LoVo (cell line): ENCODE results near the gene NLGN1.

Experiments used
- DNase-seq: peaks from one replicate; pipeline ENCODE4 v3.0.0-alpha.2; 2016; ENCODE audit warnings: low spot score

Gene NLGN1

DNA sequence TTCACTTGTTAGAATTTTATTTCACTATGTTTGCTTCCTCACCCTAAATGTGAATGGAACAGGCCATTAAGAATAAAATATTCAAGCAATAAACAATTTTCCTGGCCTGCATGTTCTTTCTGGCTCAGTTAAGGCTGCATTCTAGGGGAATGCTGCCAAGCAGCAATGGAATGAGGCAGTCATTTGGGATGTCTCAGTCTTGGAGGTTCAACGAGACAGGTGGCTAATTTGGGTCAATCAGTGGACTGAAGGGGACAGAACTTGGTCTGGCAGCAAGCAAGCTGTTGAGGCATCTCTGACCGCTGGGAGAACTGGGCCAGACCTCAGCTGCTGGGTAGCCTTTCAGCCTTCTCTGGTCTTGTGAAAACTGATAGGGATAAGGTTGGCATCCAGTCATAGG lies 241.6 kb downstream of the NLGN1 start:
- no peak for DNase-seq

DNA sequence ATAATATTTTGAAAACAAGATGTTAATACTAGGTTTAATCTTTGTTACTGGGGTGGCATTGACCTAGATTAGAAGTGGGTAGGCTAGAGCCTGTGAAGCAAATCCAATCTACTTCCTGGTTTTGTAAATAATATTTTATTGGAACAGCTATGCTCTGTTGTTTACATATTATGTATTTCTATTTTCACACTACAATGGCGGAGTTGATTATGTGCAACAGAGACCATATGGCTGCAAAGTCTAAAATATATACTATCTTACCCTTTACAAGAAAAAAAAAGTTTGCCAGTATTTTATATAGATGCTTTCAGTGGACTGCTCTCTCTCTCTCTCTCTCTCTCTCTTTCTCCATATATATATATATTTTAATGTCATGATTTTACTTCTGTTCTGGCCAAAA lies 244.2 kb downstream of the NLGN1 start:
- no peak for DNase-seq

DNA sequence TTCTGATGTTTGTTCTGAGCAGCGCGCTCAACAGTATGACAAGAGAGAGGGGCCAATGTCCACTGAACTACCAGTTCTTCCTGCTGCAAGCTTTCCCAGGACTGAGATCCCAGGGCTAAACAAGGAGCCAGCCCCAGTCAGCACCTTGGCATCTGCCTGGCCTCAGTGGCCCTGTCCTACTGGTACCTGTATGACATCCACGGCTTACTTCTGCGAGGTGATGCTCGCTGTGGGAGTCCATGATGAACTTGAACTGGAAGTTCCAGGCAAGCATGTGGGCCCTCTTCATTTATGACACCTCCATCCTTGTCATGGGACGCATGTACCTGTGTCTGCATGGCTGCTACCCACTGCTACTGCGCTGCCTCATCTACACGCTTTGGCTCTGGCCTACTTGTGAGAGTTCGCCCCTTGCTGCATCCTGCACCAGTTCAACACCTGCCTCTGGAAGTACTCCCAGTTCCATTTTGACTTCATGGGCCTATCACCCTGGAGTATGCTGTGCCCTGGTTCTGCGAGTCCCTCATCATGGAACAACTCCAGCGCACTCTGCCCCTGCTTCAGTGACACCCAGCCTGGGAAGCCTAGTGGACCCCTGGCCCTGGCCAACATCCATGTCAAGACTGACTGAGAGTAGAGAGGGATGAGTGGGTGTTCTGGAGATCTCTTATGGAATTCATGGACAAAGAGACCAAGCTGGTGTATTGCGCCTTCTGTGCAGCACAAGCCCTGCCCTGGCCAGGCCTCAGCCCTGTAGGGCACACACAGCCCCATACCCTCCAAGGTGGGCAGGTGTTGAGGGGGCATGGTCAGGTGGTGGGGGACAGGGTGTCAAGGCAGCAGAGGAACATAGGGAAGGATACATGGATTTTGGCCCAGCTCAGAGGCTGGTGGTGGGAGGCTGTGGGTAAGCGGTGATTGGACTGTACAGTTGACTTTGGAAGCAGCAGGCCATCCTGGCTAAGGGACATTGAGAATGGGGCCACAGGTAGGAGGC lies 246.8 kb downstream of the NLGN1 start:
- no peak for DNase-seq

DNA sequence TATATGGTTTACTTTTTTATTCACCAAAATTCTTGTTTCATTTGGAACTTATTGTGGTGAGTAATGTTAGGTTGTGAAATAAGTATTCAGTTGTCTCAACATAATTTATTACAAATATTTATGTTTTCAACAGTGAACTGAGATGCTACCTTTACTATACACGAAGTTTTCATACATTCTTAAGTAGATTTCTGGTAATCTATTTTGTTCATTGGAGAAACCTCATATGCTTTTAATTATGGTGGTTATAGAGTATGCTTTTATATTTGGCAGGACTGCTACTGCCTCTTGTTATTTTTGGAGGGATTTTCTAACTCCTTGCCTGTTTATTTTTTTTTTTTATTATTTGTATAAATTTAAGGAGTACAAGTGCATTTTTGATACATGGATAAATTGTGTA lies 253.1 kb downstream of the NLGN1 start:
- DNase-seq, result no peak

DNA sequence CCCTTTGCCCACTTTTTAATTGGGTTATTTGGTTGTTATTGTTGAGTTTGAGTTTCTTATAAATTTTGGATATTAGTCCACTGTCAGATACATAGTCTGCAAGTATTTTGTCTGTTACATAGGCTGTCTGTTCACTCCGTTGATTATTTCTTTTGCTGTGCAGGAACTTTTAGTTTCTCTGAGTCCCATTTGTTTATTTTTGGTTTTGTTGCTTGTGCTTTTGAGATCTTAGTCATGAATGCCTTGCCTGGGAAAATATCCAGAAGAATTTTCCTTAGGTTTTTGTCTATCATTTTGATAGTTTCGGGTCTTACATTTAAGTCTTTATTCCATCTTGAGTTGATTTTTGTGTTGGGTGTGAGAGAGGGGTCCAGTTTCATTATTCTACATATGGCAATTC lies 254.5 kb downstream of the NLGN1 start:
- DNase-seq, result no peak

DNA sequence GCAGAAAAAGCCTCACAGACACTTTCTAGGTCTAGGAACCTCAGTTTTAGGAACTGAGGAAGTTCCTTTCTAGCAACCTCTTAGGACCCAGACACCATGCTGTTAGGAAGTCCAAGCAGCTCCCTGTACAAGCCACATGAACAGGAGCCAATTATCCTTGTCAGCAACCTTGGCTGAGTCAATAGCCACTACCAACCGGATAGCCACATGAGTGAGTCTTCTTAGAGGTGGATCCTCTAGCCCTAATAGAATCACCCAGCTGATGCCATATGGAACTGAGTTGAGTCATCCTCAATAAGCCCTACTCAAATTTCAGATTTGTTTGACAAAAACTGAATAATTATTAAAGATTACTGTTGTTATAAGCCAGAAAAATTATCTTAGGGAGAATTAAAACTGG lies 256.2 kb downstream of the NLGN1 start:
- DNase-seq, result no peak

DNA sequence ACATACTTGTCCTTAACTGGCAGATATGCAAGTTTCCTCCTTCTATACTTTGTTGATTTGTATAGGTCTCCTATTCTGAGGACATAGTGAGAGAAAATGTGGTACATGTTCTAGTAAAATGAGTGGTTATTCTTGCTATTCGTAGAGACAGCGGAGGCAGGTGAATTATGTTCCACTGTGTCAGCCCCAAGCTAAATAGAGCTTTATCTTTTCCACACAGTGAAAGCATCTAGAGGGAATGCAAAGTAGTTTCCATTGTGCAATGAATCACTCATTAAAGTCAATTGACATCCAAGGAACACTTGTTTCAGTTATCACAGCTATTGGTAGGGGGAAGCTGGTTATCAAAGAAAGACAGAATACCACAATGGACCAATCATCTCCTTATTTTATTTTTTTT lies 262.4 kb downstream of the NLGN1 start:
- DNase-seq, result no peak

DNA sequence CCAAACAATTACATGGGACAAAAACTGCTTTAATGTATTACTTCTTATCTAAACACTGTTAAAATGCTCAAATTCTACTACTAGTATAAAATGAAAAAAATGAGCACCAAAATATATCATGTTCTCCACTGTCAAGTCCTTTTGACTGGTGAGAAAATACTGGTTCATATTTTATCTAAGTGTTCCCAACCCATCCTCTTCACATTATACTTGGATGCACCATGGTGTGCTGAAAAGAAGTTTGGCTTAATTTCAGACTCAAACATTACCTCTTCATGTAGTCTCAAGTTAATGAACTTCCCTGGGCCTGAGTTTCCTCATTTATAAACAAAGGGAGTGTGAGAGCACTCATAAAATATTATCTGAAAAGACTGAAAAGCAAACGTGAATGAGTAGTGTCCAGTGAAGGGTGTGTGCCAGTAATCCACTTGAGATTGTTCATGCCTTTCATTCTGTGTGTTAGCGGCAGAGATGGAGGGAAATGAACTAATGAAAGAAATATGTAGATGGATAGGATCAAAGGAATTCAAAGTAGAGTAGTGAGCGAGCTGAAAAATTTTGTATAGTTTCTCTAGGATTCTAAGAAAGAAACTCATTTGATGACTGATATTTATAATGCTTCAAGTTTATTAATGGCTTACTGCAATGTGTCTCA lies 263.2 kb downstream of the NLGN1 start:
- DNase-seq, result no peak

DNA sequence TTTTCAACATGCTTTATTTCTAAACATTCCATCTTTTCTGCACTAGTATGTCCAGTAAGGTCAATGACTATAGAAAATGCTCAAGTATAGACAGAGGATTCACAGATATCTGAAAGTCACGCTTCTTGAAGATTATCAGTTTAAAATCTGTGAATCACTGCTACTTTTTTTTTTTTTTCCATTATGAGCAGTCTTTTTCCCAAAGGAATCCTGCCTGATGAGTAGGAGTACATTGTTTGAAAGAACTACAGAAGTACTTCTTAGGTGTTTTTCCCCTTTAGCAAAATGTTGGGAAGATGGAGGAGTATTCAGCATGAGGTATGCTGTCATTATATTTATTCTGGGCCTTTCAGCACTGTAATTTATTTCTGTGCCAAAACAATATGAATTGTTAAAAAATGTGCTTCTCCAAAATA lies 266.2 kb downstream of the NLGN1 start:
- no peak for DNase-seq

DNA sequence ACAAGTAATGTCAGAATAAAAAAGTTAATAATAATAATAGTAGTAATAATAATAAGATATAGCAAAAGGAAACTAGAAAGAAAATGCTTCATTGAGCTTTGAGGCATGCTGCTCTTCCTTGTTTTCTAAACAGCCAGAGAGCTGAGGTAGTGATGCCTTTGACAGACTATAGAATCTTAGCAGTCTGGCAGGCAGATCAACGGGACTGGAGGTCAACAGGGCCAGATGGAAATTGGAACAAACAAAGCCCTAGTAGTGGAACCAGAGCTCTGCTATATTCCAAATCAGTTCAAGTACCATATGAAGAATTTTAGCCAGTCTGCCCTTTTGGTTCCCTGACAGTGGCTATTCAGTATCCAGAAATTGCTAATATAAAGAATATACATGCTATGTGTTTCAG lies 278.6 kb downstream of the NLGN1 start:
- DNase-seq, result no peak

DNA sequence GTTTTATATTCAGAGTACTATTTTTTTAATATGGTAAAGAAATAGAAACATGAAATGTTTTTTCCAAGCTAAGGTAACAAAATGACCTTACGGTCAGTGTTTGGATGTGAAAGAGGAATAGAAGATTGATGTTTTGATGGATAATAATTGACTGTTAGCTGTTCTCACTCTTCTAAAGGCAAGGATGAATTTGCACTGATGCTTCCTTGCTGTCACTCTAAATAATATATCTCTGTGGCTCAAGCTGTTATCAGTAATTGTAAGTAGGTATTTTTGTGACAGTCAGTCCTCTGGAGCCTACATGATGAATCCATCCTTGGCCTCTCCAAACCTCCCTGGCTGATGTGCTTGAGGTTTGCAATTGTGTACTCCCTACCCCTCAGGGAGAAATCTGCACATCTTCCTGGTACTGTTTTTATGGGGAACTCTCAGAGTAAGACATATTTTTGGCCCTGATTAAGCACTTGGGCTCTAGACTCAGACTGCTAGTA lies 283.7 kb downstream of the NLGN1 start:
- DNase-seq, result no peak

DNA sequence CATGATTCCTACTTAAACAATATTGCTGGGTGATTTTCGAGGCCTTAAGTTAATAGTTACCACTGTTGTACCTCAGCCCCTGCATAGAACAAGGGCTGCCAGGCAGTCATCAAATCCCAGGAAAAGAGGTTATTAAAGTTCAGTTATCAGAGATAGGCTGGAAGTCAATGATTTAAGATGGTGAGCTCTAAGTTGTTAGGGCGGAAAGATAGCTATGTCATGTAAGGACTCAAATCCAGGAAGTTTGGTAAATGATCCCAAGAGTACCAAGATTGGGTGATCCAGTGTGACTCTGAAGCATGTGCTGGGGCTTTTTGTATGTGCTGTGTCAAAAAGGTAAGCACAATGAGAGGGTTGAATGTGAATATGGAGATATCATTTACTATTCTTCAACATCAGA lies 287.9 kb downstream of the NLGN1 start:
- no peak for DNase-seq

DNA sequence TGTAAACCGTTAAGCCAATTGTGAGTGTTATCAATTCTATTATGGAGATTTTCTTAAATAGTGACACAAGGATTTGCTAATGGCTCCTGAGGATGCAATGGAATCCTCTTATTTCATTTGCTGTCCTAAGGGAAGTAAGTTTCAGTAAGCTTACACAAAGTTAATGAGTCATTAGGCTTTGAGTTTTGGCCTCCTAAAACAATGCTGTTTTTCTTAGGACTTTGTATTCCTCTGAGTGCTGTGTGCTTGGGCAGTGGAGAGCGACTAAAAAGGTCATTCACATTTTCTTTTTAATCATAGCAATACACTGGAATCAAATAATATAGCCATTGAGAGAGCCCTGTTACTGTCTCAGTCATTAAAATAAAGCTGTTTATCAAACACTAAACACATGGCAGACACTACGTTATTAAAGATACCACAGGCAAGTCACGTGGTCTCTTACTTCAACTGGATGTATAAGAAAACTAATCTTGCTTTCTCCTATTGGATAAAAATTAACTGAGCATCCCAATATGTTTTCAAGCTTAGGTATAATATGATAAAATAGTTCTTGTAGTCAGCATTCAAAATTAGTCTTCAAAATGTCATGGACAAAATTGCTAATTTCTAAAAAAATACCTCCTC lies 290.8 kb downstream of the NLGN1 start:
- no peak for DNase-seq

DNA sequence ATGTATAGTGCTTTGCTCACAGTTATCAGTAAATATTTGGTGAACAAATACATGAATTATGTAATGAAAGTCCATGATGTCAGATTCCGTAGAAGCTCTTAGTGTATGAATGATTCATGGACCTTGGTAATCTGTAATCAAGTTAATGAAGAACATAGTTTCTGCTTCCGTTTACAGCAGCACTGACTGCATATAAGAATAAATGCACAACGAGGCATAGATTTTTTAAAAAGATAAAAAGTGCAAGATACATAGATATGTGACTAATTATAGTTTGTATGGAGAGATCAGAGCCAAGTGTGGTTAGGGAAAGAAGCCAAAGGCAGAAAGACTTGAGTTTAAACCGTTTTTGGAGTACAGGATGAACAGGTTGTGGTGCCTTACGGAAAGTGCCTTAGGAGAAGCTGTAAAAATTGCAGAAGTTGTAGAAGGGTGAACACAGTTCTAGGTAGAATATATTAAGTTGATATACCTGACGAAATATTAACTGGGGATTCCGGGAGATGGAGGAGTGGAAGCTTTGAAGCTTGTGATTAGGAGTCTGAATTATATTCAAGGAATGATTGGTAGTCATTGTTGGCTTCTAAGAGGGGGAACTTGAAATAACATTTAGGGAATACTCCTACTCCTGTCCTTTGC lies 293.1 kb downstream of the NLGN1 start:
- DNase-seq, result no peak

DNA sequence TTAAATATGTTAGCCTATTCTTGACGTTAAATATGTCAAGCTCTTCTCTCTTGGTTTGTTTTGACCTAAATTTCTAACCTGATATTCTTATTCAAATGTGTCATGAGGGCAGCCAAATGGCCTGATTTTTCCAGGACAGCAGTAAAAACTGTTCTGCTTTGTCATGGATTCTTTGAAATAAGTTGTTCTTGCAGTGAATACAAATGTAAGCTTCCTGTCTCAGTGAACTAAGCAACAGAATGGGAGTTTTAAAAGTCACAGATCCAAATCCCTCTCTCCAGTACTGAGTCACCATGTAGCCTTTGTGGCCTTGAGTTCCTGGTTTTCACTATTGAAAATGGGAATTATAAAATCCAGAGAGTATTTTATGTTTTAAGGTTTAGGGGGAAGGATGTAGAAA lies 301.8 kb downstream of the NLGN1 start:
- no peak for DNase-seq

DNA sequence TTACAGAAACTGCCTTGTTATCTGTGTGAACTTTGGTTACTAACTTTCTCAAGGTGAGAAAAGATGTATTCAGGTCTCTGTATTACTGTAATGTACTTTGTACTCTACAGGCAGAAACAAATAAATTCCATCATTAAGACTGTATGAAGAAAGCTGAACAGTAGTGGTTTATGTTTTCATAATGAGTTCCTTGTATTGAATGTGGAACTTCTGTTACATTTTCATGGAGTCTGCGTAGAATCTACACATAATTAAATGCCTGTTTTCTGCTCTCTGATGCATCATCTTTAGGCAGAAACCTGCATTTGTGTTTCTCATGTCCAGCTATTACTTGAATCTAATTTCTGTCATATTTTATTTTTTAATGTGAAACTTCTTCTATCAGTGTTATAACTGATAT lies 302.8 kb downstream of the NLGN1 start:
- no peak for DNase-seq

DNA sequence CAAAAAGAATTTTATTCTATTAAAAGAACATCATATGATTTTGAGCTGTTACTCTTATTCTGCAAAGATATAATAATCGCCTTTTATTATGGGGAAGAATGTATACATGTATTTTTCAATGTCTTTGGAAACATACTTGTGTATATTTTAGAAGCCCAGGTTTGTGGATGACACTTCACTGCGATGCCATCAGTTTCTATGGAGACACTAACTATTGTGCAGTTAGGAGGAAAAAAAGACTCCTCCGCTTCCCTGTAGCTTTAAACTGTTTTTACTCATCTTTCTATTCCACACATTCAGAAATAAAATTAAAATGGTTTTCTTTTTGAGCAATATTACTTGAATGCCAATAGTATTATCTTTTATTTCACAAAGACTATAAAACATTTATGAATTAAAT lies 305.0 kb downstream of the NLGN1 start:
- no peak for DNase-seq

DNA sequence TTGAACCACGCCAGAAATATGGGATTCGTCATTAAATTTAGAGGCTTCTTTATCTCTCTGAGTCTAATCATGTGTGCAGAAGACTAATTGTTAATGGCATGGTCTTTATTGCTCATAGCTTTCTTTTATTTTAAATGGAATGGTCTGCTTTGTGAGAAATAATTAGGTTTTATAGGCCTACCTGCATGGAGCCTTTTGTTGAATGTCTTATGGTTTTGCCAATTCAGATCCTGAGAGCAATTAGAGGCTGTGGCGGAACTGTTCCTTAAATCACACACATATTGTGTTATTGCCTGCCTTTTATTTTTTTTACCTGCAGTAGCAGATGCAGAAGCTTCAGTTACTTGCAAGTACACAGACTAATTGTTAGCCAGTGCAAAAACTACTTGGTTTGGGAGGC lies 306.2 kb downstream of the NLGN1 start:
- DNase-seq, result no peak

DNA sequence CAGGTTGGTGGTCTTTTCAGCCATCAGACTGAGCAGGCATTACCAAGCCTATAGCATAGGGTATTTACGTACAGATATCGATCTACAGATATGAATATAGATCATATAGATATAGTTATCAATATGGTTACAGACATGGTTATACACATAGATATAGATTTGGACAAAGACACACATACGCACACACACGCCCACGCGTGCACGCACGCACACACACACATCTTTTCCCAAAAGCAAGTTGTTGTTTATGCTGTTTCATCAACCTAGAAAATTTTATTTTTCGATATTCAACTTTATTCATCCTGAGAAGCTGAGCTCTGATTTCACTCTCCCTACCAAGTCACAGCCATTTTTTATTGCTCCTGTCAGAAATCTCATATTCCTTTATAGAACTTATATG lies 309.1 kb downstream of the NLGN1 start:
- no peak for DNase-seq

DNA sequence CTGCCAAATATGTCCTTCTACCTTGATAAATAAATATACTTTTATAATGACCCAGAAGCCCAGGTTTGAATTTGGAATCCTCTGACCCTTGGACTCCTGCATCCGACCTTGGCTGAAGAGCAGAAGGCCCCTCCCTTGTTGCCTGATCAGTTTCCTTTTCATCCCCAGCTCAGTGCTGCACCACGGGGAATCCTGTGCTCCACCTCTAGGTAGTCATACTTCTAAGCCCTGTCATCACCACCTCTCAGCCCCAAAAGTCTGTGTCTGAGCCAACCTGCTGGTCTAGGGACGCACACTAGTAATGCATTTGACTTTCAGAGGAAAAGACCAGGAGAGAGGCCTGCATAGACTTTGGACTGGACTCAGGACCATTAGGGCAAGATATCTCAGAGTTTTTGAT lies 310.6 kb downstream of the NLGN1 start:
- DNase-seq, result no peak

DNA sequence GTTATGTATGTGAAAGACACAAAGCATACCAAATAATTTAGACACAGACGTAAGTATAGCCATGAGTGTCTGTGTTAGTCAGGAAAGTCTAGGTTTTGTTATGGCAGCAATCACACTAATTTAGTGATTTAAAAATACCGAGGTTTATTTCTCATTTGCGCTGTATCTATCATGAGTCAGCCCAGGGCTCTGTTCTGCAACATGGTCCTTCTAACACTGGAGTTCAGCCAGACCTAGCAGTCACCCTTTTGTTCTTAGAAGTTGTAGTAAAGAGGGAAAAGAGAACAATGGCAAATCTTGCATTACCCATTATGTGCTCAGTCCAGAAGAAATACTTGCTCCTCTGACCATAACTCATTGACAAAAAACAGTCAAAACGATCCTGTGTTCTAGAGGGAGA lies 311.5 kb downstream of the NLGN1 start:
- DNase-seq, result no peak

DNA sequence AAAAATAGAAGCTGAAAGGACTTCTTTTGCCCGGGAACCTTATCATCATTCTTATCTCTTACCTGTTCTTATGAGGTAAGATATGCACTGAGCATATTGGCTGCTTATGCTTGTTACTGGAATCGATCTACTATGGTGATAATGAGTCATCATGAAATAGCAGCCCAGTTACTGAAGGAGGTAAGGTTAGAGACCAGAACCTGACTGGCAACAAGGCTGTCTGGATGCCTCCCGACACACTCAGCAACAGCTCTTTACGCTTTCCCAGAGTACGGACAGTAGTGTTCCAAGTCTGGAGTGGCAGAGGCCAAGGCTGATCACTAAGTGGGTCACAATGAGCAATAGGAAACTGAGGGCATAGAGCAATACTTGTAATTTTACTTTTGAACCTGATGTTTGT lies 314.1 kb downstream of the NLGN1 start:
- no peak for DNase-seq
